GM12874 (cell line): ENCODE measurements around the gene KRT4.

Experiments used
- TF ChIP-seq, protein P1 (sequence below): IDR thresholded peaks from 2 replicates; pipeline ENCODE4 v1.5.1; 2011; ENCODE audit warnings: low read depth, mild to moderate bottlenecking, control low read depth, low read length, moderate library complexity; ENCODE audit not compliant: insufficient read depth

Gene KRT4

DNA sequence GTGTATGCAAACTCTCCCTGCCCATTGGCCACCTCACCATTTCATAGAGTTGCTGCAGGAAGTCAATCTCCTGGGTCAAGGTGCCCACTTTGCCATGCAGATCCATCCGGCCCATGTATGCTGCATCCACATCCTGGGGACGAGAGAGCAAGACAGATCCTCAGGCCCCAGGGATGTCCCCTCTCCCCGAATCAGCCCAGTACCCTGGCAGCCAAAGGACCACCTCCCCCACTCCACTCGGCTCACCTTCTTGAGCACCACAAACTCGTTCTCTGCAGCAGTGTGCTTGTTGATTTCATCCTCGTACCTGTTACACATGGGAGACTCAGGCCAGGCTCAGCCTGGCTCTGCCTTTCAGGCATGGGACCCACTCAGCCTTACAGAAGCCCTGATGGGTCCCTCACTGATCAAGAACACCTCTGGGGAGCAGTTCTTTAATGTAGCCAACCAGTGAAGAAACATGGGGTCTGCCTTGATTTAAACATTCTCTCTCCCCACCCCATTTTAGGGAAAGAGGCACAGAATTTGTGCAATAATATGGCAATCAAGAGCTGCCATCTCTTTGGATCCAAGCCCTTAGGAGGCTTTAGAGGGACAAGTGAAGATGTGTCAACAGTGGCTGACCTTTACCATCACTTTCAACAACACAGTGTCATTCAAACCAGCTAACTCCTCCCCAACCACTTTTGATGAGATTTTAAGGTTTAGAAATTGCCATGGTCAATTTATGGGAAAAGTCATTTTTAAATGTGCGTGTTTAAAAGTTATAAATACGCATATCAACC is 16.3 kb upstream of the KRT4 start:
- TF ChIP-seq, protein P1, sequence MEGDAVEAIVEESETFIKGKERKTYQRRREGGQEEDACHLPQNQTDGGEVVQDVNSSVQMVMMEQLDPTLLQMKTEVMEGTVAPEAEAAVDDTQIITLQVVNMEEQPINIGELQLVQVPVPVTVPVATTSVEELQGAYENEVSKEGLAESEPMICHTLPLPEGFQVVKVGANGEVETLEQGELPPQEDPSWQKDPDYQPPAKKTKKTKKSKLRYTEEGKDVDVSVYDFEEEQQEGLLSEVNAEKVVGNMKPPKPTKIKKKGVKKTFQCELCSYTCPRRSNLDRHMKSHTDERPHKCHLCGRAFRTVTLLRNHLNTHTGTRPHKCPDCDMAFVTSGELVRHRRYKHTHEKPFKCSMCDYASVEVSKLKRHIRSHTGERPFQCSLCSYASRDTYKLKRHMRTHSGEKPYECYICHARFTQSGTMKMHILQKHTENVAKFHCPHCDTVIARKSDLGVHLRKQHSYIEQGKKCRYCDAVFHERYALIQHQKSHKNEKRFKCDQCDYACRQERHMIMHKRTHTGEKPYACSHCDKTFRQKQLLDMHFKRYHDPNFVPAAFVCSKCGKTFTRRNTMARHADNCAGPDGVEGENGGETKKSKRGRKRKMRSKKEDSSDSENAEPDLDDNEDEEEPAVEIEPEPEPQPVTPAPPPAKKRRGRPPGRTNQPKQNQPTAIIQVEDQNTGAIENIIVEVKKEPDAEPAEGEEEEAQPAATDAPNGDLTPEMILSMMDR: no peak

DNA sequence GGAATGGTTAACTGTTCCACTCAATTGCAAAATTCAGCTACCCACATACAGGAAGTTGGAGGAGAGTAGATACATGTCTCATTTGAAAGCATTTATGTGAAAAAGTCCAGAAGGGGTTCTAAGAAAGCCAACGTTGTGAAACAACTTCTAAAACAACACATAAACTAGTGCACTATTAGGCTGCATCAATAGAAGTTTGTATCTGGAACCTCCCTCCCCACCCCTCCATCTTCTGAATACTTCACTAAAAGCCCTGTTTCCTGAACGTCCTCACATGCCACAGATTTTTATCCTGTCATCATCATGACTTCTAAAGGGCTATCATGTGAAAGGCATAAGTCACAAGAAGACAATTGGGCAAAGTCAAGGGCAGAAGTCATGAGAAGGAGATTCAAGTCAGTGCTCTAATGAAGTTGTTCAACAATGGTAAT is 14.7 kb upstream of the KRT4 start:
- TF ChIP-seq, protein P1: no peak

DNA sequence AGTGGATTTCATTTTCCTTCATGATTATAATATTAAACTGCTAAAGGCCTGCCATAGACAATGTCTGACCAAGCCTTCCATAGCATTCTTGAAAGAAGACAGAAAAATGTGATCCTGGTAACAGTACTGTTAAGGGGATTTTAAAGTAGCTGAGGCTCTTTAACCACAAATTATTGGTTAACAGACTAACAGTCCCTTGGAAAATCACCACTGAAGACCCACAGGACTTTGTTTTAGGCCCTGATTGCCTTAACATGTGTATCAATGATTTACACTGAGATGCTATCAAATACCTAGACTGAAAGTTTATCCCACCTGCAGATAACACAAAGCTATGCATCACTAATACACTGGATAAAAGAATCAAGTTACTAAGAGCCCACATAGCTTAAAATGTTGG is 14.2 kb upstream of the KRT4 start:
- TF ChIP-seq, protein P1: no peak

DNA sequence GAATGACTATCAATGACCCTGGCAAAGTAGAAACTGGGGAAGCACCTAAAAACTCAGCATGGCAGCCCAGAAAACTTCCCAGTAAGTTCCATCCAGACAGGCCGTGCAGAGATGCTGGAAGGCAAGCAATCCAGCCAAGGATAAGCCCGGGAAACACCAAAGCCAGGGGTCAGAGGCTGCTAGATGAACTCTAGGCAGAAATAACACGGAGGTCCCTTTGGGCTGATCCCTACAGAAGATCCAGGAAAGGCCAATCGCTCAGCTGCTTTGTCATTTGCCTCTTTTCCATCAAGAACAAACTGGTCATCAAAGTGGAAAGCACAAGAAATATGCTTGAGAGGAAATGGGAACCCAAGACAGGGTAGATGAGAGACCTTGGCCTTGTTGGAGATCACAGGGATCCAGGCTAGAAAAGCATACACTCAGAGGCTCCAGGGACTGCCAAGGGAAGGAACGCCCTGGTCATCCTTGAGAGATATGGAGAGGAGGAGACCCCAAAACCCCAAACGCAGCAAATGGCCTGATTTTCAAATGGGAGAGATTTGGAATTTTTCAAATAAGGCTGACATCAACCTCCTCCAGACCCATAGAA is 13.7 kb upstream of the KRT4 start:
- TF ChIP-seq, protein P1: no peak

DNA sequence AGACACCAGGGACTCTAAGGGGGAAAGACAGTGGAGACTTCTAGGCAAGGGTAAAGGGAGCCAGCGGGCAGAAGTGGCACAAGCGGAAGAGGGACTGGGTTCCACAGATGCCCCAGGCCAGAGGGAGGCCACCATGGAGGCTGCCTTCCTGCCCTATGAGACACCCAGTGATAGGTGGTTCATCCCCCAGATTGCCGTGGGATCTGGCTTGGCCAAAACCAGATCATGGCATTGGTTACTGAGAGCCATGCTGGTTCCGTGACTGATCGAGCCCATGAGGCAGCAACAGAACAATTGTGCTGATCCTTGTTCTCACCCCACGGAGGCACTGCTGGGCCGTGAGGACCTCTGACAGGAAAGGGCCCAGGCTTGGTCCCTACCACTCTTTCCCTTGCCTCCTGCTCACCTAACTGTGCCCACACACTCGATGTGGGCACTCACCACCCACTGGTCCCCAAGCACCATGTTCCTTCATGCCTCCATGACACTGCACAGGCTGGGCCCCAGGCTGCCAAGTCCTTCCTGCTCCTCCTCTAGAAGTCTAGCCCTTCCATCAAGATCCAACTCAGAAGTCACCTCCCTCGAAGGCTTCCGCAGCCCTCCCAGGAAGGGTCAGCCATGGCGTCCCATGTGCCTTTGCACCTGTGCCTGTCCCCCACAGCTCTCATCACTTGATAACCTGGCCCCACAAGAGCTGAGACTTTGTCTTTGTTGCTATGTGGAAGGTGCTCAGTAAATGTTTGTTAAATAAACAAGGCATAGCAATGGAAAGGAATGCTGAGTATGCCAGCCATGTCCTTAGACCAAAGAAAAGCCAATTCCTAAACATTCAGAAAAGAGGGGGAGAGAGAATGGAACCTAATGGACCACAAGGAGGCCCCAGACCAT is 12.9 kb upstream of the KRT4 start:
- TF ChIP-seq, protein P1: no peak

DNA sequence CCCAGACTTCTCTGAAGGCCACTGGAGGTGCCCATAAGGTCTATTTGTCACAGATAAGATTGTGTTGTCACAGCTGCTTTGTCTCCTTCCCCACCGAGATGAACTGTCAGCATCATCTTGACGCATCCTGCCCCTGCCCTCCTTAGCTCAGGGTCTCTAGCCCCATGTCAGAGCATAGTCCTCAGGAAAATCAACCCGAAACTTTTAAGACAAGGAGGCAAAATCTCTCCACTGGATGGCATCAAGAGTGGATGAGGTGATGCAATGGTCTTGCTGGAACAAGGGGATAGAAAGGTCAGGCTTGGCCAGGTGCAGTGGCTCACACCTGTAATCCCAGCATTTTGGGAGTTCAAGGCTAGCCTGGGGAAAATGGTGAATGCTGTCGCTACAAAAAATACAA is 12.0 kb upstream of the KRT4 start:
- TF ChIP-seq, protein P1: no peak
